GM10266 (cell line): ENCODE results near the gene ZNRF3.

Experiments
- DNase-seq: peaks from one replicate; pipeline ENCODE4 v3.0.0; 2012; ENCODE audit errors: extremely low spot score
- CTCF ChIP-seq: IDR thresholded peaks from 2 replicates; pipeline ENCODE4 v1.5.1; 2012; ENCODE audit warnings: mild to moderate bottlenecking, low read depth; ENCODE audit not compliant: control insufficient read depth, insufficient read depth; ENCODE audit errors: missing control alignments

ZNRF3 gene

GRCh38 chr22:29089507-29089906 lies 206.1 kb downstream of the ZNRF3 start:
- no peak for DNase-seq
- TF ChIP-seq CTCF = no peak

- no peak for DNase-seq
- no peak for TF ChIP-seq CTCF
Observed at GRCh38 chr22:29090039-29090438, 206.7 kb downstream of the ZNRF3 start.

GRCh38 chr22:29092243-29092642 lies 208.9 kb downstream of the ZNRF3 start:
- no peak for TF ChIP-seq CTCF
- DNase-seq = no peak

GRCh38 chr22:29093030-29093429 lies 209.7 kb downstream of the ZNRF3 start:
- DNase-seq = no peak
- TF ChIP-seq CTCF = no peak

GRCh38 chr22:29093501-29094300 lies 210.3 kb downstream of the ZNRF3 start:
- no peak for TF ChIP-seq CTCF
- no peak for DNase-seq

- TF ChIP-seq CTCF = no peak
- DNase-seq = no peak
Observed at GRCh38 chr22:29095459-29095858, 212.1 kb downstream of the ZNRF3 start.
